HG03095 (cell line): Measurements from ENCODE around the gene ADAMTSL3.
A peak's percentile ranks its signal among the peaks of the same experiment; 100 is the strongest.
"Not testable (repeated sequence)": the region's sequence is repeated elsewhere in the genome, so short reads cannot be mapped to it uniquely, and the experiment has no call there.

Source experiments
- ATAC-seq: cut with Tn5 transposase; IDR thresholded peaks from one replicate; pipeline ENCODE4 v1.9.1; 2021; ENCODE audit warnings: moderate library complexity; ENCODE audit not compliant: unreplicated experiment

Gene ADAMTSL3

DNA sequence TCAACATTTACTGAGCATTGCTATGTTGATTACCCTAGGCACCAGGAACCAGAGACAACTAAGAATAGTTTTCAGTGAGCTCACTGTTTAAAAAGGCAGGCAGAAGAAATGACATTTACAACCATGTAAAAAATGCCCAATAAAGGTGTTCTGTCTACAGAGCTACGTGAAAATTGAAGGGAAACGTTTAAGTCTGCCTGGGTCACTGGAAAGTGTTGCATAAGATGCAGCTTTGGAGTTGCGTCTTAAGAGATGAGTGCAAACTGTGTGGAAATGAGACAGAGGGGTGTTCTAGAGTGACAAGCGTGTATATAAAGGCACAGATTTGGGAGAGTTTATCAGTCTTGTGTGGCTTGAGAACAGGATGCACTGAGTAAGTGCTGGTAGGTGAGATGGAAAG is 303.0 kb downstream of the ADAMTSL3 start:
- ATAC-seq, result no peak

DNA sequence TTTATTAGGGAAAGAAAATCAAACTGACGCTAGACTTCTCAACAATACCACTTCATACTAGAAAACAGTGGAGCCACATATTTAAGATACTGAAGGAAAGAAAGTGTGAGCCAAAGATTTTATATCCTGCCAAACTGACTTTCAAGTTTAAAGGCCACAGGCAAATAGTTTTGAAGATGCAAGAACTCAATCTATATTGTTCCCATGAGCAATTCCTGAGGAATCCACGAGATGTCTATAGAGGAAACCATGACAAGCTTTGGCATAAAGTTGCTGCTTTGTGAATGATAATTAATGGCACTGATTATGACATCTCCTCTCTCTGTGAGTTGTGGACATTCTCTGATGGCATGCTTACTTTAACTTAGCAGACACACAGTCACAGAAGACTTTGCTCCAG is 305.6 kb downstream of the ADAMTSL3 start:
- ATAC-seq, result no peak

DNA sequence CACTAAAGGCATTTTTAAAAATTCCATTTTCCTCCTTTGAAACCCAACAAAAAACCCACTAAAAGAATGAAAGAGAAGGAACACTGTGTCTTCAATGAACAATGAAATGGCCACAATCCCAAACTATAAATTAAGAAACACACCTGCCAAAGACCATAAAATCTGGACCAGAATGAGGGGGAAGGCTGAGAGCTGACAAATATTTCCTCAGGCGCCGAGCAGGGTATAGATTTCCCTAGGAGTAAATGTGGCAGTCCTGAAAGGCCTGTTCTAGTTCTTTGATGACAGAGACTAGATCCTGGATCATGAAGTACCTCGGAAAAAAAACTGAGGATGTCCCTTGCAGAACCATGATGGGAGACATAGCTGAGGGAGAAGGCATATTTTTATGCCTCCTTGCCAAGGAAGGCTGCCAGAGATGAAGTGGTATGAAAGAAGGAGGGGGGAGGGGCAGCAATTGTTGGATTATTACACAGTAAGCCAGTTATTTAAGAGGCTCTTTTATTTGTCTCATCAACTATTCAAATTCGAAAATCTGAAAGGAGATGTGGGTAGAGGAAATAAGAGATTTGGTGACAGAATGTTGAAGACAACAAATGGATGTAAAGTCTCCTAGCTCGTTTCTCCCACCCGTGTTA is 306.4 kb downstream of the ADAMTSL3 start:
- ATAC-seq, result no peak

DNA sequence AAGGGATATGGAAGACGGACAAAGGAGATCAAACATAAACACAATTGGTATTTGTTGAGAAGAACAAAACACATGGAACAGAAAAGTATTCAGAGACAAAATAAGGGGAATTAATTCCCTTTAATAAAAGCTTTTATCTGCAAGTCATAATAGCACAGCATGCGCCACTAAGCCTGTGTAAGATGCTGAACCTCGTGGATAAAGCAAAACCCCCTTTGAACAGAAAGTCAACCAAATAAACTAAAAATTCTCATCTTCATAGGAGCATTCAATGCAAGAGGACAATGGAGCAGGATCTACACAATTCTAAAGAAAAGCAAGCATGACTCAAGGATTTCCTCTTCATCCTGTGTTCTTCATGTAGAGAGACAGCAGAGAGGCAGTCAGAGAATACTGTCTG is 307.4 kb downstream of the ADAMTSL3 start:
- ATAC-seq, result no peak

DNA sequence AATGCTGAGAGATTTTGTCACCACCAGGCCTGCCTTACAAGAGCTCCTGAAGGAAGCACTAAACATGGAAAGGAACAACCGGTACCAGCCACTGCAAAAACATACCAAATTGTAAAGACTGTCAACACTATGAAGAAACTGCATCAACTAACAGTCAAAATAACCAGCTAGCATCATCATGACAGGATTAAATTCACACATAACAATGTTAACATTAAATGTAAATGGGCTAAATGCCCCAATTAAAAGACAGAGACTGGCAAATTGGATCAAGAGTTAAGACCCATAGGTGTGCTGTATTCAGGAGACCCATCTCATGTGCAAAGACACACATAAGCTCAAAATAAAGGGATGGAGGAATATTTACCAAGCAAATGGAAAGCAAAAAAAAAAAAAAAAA is 311.0 kb downstream of the ADAMTSL3 start:
- ATAC-seq, result not testable (repeated sequence)

DNA sequence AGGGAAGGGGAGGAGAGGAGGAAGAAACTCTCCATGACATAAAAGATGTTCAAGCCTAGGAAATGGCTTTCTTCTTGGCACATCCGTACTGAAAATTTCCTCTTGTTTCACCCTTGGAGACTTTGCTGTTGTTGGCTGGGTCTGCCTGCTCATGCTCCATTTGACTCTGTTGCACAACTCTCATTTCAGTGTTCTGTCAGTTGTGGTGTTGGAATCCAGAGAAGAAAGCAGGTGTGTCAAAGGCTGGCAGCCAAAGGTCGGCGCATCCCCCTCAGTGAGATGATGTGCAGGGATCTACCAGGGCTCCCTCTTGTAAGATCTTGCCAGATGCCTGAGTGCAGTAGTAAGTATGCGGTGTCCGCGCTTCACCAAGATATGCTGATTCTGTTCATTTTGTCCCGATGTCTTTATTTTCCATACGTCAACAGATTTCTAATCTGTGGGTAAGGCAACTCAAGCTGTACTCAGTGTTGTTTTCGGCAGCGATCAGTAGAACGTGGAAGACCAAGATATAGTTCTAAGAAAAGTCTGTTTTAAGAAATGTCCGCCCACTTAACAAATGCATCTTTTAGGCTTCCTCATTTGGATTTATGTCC is 316.5 kb downstream of the ADAMTSL3 start:
- ATAC-seq, result no peak

DNA sequence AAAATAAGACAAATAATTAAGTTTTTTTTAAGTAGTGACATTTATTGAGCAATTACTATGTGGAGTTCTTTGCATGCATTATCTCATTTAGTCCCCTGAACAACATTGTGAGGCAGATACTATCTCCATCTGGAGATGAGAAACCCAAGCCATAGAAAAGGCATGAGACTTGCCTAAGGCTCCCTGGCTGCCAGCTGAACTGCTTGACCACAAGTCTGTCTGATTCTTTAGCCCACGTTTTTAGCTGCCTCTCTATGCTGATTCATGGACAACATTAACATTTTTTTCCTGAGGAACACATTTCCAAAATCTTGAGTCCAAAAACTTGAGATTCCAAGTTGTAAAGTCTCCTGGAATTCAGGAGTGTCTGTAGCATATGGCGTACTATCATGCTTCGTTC is 318.1 kb downstream of the ADAMTSL3 start:
- ATAC-seq, result no peak

DNA sequence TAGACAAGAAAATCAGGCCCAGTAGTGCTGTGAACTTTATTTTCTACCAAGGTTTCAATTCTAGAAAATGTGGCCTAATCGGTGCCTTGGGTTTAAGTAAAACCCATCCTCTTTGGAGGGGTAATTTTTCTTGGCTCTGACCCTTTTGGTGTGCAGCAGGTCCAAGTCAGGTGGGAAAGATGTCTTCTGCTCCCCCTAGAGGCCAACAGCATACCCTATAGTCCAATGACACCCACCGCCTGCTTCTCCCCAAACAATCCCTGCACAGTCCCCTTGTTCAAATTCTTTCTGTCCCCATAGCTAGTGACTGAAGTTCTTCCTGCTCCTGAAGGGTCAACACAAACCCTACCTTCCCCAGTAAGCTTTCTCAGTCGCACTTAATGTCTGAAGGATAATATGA is 319.9 kb downstream of the ADAMTSL3 start:
- ATAC-seq, result no peak

DNA sequence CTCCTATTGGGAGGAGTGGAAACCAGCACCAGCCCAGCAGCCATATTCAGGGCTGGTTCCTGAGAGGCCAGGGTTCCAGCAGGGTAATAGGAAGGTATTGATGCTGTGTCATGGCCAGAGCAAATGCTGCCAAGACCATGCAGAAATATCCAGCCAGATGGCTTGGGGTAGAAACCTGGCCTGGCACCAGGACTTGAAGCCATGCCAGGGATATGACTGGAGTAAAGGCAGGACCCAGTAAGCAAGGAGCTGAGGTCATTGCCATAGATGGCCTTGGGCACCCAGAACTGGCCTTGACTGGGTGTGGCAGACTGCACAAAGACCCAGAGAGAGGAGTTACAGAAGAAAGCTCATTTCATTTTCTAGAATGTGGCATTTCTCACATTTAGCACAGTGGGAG is 324.1 kb downstream of the ADAMTSL3 start:
- no peak for ATAC-seq

DNA sequence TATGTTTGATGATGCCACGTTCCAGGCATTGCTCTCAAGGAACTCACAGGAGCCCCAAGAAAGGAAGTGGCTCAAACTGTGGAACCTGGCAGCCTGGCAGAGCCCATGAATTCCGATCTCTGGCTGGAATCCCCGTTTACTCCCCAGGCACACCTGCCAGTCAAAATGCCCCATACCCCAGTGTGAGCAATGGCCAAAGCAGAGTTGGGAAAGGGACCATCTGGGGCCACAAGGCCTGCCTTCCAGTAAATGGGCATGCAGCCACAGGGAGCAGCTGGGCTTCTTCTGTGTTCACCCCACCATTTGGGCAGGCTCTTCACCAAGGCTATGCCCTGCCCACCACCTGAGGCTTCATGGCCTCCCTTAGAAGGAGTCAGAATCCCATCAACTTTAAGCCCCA is 324.7 kb downstream of the ADAMTSL3 start:
- ATAC-seq, result no peak

DNA sequence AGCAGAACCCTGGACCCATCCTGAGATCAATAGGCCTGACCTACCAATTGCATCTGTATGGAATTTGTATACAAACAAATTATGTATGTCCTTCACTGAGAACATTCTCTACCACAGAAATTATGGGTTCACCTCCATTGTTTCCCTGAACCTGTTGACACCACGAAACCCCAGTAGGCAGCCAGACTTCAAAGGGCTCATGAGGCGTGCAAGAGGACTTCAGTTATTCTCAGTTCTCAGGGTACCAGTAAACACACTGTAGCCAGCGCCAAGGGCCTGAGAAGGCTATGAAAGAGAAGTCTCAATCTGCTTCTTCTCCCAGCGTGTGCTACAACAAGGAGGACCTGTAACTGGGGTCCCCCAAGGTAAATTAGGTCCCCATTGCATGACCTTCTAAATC is 326.7 kb downstream of the ADAMTSL3 start:
- no peak for ATAC-seq

DNA sequence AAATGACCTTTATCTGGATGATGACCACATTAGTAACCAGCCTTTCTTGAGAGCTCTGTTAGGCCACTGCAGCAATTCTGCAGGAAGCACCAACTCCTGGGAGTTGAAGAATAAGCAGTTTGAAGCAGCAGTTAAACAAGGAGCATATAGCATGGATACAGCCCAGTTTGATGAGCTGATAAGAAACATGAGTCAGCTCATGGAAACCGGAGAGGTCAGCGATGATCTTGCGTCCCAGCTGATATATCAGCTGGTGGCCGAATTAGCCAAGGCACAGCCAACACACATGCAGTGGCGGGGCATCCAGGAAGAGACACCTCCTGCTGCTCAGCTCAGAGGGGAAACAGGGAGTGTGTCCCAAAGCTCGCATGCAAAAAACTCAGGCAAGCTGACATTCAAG is 328.8 kb downstream of the ADAMTSL3 start:
- no peak for ATAC-seq

DNA sequence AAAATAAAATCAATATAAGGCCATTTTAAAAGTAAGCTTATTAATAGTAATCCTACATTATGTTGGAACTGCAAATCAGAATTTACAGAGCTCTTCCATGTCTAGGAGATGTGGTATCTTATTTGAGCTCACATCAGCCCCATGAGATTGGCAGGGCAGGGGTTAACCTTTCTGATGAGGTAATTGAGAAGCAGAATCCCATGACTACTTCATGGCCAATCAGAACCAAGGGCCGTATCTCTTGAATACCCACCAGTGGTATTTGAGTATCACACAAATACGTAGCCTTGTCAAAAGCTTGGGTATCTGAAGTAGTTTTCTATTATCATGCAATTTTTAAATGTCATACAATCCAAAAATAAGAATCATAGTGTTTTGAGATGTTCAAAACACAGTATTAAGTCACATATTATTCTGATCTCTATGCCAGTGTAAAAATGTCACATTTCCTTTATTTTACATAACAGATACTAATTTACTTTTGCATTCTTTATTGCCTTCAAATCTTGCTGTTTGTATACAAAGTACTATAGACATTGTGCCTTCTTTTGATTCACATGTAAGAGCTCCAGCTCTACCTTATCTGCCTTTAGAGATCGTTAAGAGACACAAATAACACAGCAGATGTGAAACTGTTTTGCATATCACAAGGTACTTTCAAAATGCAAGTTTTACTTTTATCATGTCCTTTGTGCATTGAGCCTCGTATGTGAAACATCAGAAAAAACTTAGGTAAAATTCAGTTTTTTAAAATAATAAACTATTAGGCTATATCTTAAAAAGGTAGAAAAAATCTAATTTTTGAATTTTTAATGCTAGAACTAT is 329.9 kb downstream of the ADAMTSL3 start:
- ATAC-seq, result peak; percentile 86

DNA sequence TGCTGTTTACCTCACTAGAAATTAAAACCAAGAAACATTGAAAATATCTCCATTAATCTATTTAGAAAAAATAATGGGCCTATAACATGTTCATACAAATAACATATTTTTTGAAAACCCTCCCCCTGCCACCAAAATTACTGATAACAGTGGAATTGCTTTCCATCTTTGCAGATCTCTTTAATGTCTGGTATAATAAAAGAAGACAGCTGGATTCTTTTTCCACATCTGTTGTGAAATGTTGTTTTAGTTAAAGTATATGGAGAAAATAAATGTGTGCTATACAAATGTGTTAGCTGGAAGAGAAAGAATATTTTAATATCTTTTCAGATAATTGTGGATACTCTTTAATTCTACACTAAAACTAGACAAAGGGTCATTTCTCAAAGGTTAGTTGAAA is 330.7 kb downstream of the ADAMTSL3 start:
- ATAC-seq, result no peak

DNA sequence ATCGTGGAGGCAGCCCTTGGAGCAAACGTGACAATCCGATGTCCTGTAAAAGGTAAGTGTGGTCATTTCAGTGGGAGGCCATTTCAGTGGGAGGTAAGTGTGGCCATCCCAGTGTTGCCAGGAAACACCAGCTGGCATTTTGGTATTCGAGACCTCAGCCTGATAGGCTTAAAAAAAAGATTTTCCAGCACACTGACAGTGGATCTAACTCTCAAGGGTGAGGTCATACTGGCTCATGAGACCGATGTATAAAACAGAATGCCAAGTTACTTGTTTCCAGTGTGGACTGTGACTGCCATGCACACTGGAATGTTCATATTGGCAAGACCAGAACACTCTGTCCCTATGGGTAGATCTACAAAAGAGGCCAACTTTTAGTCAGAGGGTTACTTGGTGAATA is 337.2 kb downstream of the ADAMTSL3 start:
- no peak for ATAC-seq

DNA sequence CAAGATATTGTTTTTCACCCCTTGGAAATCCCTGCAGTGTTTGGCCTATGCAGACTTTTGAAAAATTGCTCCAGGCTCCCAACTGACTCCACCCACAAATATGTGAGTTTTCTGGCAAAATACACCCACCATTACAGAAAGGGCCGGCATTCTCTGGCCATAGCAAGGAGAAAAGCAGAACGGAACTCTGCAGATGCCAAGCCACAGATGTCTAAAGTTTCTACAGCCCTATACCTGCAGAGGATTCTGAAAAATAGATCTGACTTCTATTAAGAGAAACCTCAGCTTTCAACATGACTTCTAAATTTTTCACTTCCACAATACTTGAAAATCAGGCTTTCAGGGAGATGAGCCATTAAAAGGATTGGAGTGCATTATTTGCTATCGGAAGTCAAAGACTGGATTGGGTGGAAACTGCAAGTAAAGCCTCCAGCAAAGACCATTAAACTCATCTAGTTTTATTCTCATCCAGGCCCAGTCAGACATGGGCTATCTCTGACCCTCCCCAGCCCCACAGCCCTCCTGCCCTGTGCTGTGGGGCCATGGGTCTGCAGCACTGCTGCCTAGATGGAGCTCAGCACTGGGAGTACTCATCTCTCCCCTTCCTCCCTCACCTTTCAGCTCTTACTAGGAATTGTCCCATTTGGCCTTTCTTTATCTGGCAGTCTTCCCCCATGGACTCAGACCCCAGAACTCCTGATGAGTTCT is 338.6 kb downstream of the ADAMTSL3 start:
- ATAC-seq, result peak; percentile 81

DNA sequence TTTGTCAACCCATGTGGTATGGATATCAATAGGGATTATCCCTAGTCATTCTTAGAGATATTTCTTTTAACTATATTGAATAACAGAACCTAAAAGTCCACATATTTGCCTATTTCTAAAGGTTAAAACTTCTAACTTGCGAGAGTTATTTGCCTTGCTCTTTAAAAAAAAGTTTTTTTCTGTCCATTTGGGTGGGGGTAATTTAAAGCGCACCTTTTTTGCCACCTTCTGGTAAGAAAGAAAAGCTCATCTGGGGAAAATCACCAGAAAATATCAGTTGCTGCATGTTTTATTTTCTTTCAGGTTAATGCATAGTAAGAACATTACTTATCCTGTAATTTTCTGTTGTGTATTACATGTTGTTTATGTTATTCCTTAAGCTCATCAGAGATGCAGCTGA is 339.7 kb downstream of the ADAMTSL3 start:
- ATAC-seq, result no peak

DNA sequence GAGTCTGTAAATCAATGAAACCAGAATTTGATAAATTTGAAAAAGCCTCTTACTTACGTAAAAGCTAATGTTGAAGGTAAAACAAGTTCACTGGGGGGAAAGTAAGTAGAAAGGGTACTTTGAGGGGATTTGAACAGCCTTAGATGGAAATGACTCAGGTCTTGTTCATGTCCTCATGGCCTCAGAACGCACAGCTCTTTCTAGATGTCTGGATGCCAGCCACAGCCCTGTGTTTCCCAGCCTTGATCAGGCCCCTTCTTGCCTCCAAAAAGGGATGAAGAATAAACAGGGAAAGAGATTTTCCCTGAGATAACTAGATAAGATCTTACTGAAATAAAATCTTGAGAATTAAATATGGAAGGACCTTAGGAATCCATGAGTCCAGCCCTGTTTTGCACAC is 344.6 kb downstream of the ADAMTSL3 start:
- ATAC-seq, result no peak

DNA sequence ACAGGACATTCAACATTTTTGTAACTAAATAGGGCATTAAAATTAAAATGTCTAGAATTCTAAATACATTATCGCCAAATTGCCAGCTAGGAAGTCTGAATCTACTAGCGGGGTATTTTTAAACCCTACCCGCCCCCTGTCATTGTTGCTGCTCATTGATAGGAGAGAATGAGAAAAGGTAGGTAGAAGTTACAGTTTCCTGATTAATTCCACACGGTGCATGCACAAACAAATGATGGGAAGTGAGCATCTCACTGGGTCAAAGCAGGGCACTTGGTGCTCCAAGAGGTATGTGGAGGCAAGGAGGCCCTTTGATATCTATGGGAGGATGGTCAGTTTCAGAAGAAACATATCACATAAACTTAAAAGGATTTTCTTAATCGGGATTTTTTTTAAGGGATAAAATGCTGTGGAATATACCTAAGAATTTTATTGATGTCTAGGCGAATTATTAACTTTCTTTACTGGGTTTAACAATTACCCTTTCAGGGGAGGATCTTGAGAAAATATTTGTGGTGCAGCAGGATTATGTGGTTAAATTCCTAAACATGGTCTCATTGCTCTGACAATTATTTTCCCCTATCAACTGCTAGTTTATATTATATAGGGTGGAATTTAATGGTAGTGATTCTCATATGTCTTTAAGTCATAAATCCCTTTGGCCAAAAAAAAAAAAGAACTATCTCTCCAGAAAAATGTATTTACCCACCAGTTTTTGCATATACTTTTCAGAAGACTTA is 345.6 kb downstream of the ADAMTSL3 start:
- no peak for ATAC-seq

DNA sequence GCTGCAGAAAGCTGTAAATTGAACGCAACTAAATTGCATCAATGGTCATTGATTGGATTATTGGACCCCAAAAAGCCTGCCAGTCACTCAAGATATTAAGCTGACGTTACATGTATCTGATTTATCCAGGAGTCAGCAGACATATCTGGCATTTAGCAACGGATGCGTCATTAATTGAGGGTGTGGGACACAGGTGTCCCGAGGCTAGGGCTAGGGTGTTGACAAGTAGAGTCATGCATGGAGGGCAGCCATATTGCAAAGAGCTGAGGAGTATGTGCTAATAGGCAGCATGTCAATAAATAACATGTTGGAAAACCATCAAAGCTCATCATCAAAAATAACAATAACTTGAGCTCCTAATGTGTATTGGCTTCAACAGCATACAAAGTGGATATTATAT is 347.1 kb downstream of the ADAMTSL3 start:
- no peak for ATAC-seq

DNA sequence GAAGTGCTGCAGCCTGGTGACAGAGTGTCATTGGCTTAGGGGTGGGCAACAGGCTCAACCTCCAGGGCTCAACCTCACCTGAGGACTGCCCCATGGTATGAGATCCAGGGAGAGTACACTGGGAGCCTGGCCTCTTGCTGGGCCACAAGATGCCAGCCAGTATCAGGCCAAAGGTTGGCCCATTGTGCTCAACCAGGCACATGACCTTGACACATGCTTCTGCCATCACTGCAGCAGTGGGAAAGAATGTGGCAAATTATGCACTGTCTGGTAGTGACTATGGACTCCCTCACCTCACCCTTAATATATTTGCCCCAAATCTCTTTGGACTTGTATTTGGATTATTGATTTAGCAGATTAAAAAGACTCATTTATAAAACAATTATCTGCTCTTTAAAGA is 347.7 kb downstream of the ADAMTSL3 start:
- no peak for ATAC-seq
